HCT116 (cell line): ENCODE measurements around the gene GFAP. TPM values are rescaled to one million over a fixed set of nuclear protein-coding genes. Genes with fewer than 3 reads are reported as not detected.

Source experiments
- ATAC-seq: fragments of 200-7000 bp; cut with Tn5 transposase; 2 replicates; pipeline ENCODE4 v1.9.1; 2020; ENCODE audit warnings: mild to moderate bottlenecking, moderate library complexity
- BruUV-seq: library from RNA; stranded (reverse); fragments of 400-500 nt; replicated peaks from 2 replicates; lab custom pipeline; 2021; lab: Mats Ljungman, UMichigan
- CTCF ChIA-PET: fragments of 300-600 bp; sonication (Branson Sonifier 250); formaldehyde crosslinking; loops from one replicate; lab custom pipeline; 2021; ENCODE audit warnings: antibody characterized with exemption; lab: Charles Lee
- POLR2A ChIA-PET: fragments of 300-600, 350-600 bp; sonication (Branson Sonifier 250); formaldehyde crosslinking; loops from one replicate; lab custom pipeline; 2021; ENCODE audit warnings: antibody characterized with exemption; lab: Charles Lee
- RAD21 ChIA-PET, 2 experiments: fragments of 300-600 bp; sonication (Branson Sonifier 250); formaldehyde crosslinking; loops; one replicate each; lab custom pipeline; 2023; ENCODE audit warnings: low total read pairs in 2 of 2; ENCODE audit not compliant: uncharacterized antibody in 2 of 2, unreplicated experiment in 2 of 2, low non-redundant PET in 1 of 2; lab: Charles Lee
- DNase-seq: peaks from one replicate; pipeline ENCODE4 v3.0.0-alpha.2; 2010; ENCODE audit warnings: low read depth, low spot score
- H2AFZ ChIP-seq: fragments of 200-600 bp; shearing (Covaris generic), sonication (generic); 2 replicates; pipeline ENCODE4 v1.6.1; 2017; ENCODE audit warnings: low read depth, mixed run types, mixed read lengths, antibody characterized with exemption, low read length; ENCODE audit not compliant: poor library complexity, severe bottlenecking
- H3K27ac ChIP-seq: 2 replicates; pipeline ENCODE4 v1.5.1; 2012; ENCODE audit warnings: low read depth, low read length
- H3K27me3 ChIP-seq: fragments of 200-600 bp; sonication (generic); 2 replicates; pipeline ENCODE4 v1.6.1; 2016; ENCODE audit warnings: mixed run types, low read length, mixed read lengths; ENCODE audit not compliant: insufficient read depth
- H3K36me3 ChIP-seq, 2 experiments: fragments of 200-500 bp in 1 of 2; fragments of 200-600 bp in 1 of 2; sonication (Bioruptor generic) in 1 of 2; sonication (generic) in 1 of 2; 2 replicates each; pipeline versions ENCODE4 v1.5.1 to v1.6.1; 2014 to 2016; ENCODE audit warnings: low read length in 2 of 2, inconsistent platforms in 1 of 2, mixed read lengths in 1 of 2, mixed run types in 1 of 2; ENCODE audit not compliant: insufficient read depth in 2 of 2, control insufficient read depth in 1 of 2
- H3K4me1 ChIP-seq, 2 experiments: fragments of 200-600 bp in 1 of 2; sonication (generic) in 1 of 2; 2 replicates each; pipeline versions ENCODE4 v1.5.1 to v1.6.1; 2012 to 2017; ENCODE audit warnings: low read length in 2 of 2, inconsistent platforms in 1 of 2, mild to moderate bottlenecking in 1 of 2, mixed read lengths in 1 of 2, mixed run types in 1 of 2, moderate library complexity in 1 of 2; ENCODE audit not compliant: insufficient read depth in 2 of 2, control insufficient read depth in 1 of 2
- H3K4me2 ChIP-seq: fragments of 200-600 bp; sonication (generic); 2 replicates; pipeline ENCODE4 v1.6.1; 2017; ENCODE audit warnings: mixed run types, low read length, mixed read lengths
- H3K4me3 ChIP-seq, 2 experiments: fragments of 200-600 bp in 1 of 2; sonication (generic) in 1 of 2; replicated peaks in 1 of 2; 2 replicates each; pipeline ENCODE4 v1.5.1; 2011 to 2016; ENCODE audit warnings: low read length in 2 of 2, control low read depth in 1 of 2, low read depth in 1 of 2, mild to moderate bottlenecking in 1 of 2, mixed read lengths in 1 of 2, mixed run types in 1 of 2
- H3K79me2 ChIP-seq: fragments of 200-600 bp; sonication (generic); 2 replicates; pipeline ENCODE4 v1.6.1; 2017; ENCODE audit warnings: mild to moderate bottlenecking, mixed run types, low read length, moderate library complexity, mixed read lengths; ENCODE audit not compliant: insufficient read depth
- H3K9ac ChIP-seq: fragments of 200-600 bp; sonication (generic); 2 replicates; pipeline ENCODE4 v1.6.1; 2016; ENCODE audit warnings: low read length, mixed read lengths
- H3K9me2 ChIP-seq: fragments of 200-600 bp; sonication (generic), shearing (Covaris generic); 2 replicates; pipeline ENCODE4 v1.6.1; 2017; ENCODE audit warnings: mixed run types, mild to moderate bottlenecking, moderate library complexity; ENCODE audit not compliant: insufficient read depth
- H3K9me3 ChIP-seq, 2 experiments: fragments of 200-500 bp in 1 of 2; fragments of 200-600 bp in 1 of 2; sonication (Bioruptor generic) in 1 of 2; sonication (generic) in 1 of 2; 2 replicates each; pipeline ENCODE4 v1.6.1; 2014 to 2017; ENCODE audit warnings: low read length in 2 of 2, mixed read lengths in 2 of 2, inconsistent platforms in 1 of 2, low read depth in 1 of 2, mild to moderate bottlenecking in 1 of 2, mixed run types in 1 of 2, moderate library complexity in 1 of 2; ENCODE audit not compliant: control insufficient read depth in 1 of 2, insufficient read depth in 1 of 2
- H4K20me1 ChIP-seq: fragments of 200-600 bp; sonication (generic), shearing (Covaris generic); 2 replicates; pipeline ENCODE4 v1.6.1; 2017; ENCODE audit warnings: mixed run types, mild to moderate bottlenecking, moderate library complexity; ENCODE audit not compliant: insufficient read depth
- CEBPB ChIP-seq: IDR thresholded peaks from 2 replicates; pipeline ENCODE4 v1.6.1; 2012; ENCODE audit warnings: low read depth
- EGR1 ChIP-seq: IDR thresholded peaks from 2 replicates; pipeline ENCODE4 v1.6.1; 2012; ENCODE audit warnings: low read depth
- ELF1 ChIP-seq: IDR thresholded peaks from 2 replicates; pipeline ENCODE4 v1.6.1; 2012; ENCODE audit warnings: low read depth, borderline replicate concordance
- EZH2 ChIP-seq: fragments of 200-600 bp; sonication (generic); IDR thresholded peaks from 2 replicates; pipeline ENCODE4 v1.6.1; 2017; ENCODE audit warnings: antibody characterized with exemption, mixed run types
- POLR2A ChIP-seq: IDR thresholded peaks from 2 replicates; pipeline ENCODE4 v1.7.0; 2011; ENCODE audit warnings: borderline replicate concordance; ENCODE audit not compliant: insufficient read depth, insufficient read length; ENCODE audit errors: extremely low read depth
- POLR2AphosphoS5 ChIP-seq: IDR thresholded peaks from 2 replicates; pipeline ENCODE4 v1.6.1; 2011; ENCODE audit warnings: mild to moderate bottlenecking, low read depth, low read length, moderate library complexity
- RAD21 ChIP-seq: IDR thresholded peaks from 2 replicates; pipeline ENCODE4 v1.6.1; 2012; ENCODE audit warnings: low read depth, mild to moderate bottlenecking
- SIN3A ChIP-seq: IDR thresholded peaks from 2 replicates; pipeline ENCODE4 v1.6.1; 2012; ENCODE audit warnings: low read depth
- SP1 ChIP-seq: IDR thresholded peaks from 2 replicates; pipeline ENCODE4 v1.6.1; 2012; ENCODE audit warnings: low read depth
- SRF ChIP-seq: IDR thresholded peaks from 2 replicates; pipeline ENCODE4 v1.6.1; 2012; ENCODE audit warnings: low read depth
- TCF7L2 ChIP-seq: IDR thresholded peaks from 2 replicates; pipeline ENCODE4 v1.7.0; 2011; ENCODE audit warnings: borderline replicate concordance, inconsistent platforms; ENCODE audit not compliant: insufficient read depth, insufficient read length; ENCODE audit errors: extremely low read depth
- YY1 ChIP-seq: IDR thresholded peaks from 2 replicates; pipeline ENCODE4 v1.6.1; 2011; ENCODE audit warnings: low read length, low read depth, moderate library complexity, mild to moderate bottlenecking; ENCODE audit not compliant: insufficient replicate concordance; ENCODE audit errors: extremely low read depth
- ZFX ChIP-seq: fragments of 450-650 bp; IDR thresholded peaks from 2 replicates; pipeline ENCODE4 v1.6.1; 2017
- ZNF274 ChIP-seq: fragments of 200-500 bp; sonication (Bioruptor generic); IDR thresholded peaks from 2 replicates; pipeline ENCODE4 v1.6.1; 2014; ENCODE audit warnings: mild to moderate bottlenecking, low read depth, low read length, inconsistent platforms
- intact Hi-C: fragments of 100-400 bp; cut with micrococcal nuclease; formaldehyde crosslinking; loops from 2 replicates; pipeline ENCODE4 v1.10.0; 2022
- total RNA-seq: library from RNA; stranded (reverse); gene quantifications from one replicate; pipeline ENCODE4 v1.2.1, GENCODE V29; 2021; ENCODE audit not compliant: unreplicated experiment
- TF ChIP-seq, protein P1 (sequence below): IDR thresholded peaks from 2 replicates; pipeline ENCODE4 v1.6.1; 2012
- TF ChIP-seq, protein P2 (sequence below), 3 experiments: fragments of 200-600 bp in 1 of 3; sonication (generic) in 1 of 3; IDR thresholded peaks in 2 of 3; conservative IDR thresholded peaks in 1 of 3; 2 replicates each; pipeline ENCODE4 v1.5.1; 2012 to 2017; ENCODE audit warnings: low read depth in 2 of 3, low read length in 2 of 3, antibody characterized with exemption in 1 of 3, borderline replicate concordance in 1 of 3, control low read depth in 1 of 3, mild to moderate bottlenecking in 1 of 3, mixed read lengths in 1 of 3, mixed run types in 1 of 3, moderate library complexity in 1 of 3; ENCODE audit not compliant: insufficient read depth in 1 of 3
- TF ChIP-seq, protein P3 (sequence below): IDR thresholded peaks from 2 replicates; pipeline ENCODE4 v1.6.1; 2012
- TF ChIP-seq, protein P4 (sequence below): IDR thresholded peaks from 2 replicates; pipeline ENCODE4 v1.6.1; 2011; ENCODE audit warnings: mild to moderate bottlenecking, low read length, moderate library complexity; ENCODE audit not compliant: insufficient replicate concordance; ENCODE audit errors: extremely low read depth
- TF ChIP-seq, protein P5 (sequence below): IDR thresholded peaks from 2 replicates; pipeline ENCODE4 v1.6.1; 2012; ENCODE audit warnings: low read depth

Gene GFAP
- total RNA-seq, 1 experiment from 2014 or later: not detected

DNA sequence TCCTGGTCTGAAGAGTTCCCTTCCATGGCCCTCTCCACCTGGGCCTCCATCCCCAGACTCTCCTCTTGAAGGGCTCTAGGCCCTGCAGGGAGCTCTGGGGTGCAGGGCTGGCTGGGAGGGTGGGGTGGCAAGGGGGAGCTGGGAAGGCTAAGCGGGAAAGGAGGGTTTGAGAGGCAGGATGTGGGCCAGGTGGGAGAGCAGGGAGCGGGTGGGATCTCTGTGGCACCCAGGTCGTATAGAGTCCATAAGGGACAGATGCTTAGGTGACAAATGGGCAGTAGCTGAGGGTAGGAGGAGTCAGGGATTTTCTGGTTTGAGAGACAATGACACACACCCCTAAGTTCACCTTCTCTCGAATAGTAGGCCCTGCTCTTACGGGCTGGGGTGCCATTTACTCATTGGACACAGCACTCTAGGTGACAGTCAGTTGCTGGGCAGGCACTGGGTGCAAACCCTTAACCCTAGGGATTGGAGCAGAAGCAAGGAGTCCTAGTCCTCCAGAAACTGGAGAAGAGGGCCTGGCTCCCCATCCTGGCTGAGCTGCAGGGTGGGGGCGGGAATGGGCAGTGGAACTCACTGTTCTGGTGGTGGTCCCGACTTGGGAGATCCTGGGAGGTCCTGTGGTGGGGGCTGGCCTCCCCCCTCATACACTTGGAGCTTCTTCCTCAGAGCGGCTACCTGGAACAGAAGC is 16.9 kb upstream of the GFAP start:
- intact Hi-C loops: no loop called here
- Histone ChIP-seq H3K9me2 (no peaks in the 10 kb centered on the region), H3K79me2 (peaks cover 22% of the 10 kb centered on the region), H3K9me3 (no peaks in the 10 kb centered on the region), H4K20me1 (0 out of 2 replicates have a peak, but pooled peaks cover 4% of the 10 kb centered on the region), H2AFZ (no peak overlapping the region), H3K9ac (no peak overlapping the region), H3K36me3 (peaks cover 53 to 83% of the 10 kb centered on the region in 2 experiments), H3K27me3 (no peaks in the 10 kb centered on the region), H3K27ac (no peak overlapping the region), H3K4me2 (no peak overlapping the region)
- POLR2A ChIA-PET: no interaction called here
- BruUV-seq: no TSS peak
- CTCF ChIA-PET: interaction anchor here (0.9 kb wide), 1 partner anchor 12 kb away, joined by 3 read pairs; no protein-coding TSS in a partner anchor
- no peak for DNase-seq
- RAD21 ChIA-PET: no interaction called here
- ATAC-seq: no peak
- no peak for TF ChIP-seq ZFX
- TF ChIP-seq, protein P1, sequence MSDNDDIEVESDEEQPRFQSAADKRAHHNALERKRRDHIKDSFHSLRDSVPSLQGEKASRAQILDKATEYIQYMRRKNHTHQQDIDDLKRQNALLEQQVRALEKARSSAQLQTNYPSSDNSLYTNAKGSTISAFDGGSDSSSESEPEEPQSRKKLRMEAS: no peak
- no peak for TF ChIP-seq YY1
- TF ChIP-seq SP1: no peak
- no peak for TF ChIP-seq RAD21
- TF ChIP-seq, protein P2, sequence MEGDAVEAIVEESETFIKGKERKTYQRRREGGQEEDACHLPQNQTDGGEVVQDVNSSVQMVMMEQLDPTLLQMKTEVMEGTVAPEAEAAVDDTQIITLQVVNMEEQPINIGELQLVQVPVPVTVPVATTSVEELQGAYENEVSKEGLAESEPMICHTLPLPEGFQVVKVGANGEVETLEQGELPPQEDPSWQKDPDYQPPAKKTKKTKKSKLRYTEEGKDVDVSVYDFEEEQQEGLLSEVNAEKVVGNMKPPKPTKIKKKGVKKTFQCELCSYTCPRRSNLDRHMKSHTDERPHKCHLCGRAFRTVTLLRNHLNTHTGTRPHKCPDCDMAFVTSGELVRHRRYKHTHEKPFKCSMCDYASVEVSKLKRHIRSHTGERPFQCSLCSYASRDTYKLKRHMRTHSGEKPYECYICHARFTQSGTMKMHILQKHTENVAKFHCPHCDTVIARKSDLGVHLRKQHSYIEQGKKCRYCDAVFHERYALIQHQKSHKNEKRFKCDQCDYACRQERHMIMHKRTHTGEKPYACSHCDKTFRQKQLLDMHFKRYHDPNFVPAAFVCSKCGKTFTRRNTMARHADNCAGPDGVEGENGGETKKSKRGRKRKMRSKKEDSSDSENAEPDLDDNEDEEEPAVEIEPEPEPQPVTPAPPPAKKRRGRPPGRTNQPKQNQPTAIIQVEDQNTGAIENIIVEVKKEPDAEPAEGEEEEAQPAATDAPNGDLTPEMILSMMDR (IDR thresholded peaks at IDR 0.05 in 2 of 3, conservative IDR thresholded peaks at IDR 0.05 in 1 of 3; ENCODE audit: borderline replicate concordance in 1 of 3, insufficient read depth in 1 of 3, low read depth in 2 of 3, low read length in 2 of 3): no peak
- TF ChIP-seq CEBPB: no peak
- TF ChIP-seq, protein P3, sequence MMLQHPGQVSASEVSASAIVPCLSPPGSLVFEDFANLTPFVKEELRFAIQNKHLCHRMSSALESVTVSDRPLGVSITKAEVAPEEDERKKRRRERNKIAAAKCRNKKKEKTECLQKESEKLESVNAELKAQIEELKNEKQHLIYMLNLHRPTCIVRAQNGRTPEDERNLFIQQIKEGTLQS: no peak
- TF ChIP-seq TCF7L2: no peak
- TF ChIP-seq ZNF274: no peak
- TF ChIP-seq, protein P4, sequence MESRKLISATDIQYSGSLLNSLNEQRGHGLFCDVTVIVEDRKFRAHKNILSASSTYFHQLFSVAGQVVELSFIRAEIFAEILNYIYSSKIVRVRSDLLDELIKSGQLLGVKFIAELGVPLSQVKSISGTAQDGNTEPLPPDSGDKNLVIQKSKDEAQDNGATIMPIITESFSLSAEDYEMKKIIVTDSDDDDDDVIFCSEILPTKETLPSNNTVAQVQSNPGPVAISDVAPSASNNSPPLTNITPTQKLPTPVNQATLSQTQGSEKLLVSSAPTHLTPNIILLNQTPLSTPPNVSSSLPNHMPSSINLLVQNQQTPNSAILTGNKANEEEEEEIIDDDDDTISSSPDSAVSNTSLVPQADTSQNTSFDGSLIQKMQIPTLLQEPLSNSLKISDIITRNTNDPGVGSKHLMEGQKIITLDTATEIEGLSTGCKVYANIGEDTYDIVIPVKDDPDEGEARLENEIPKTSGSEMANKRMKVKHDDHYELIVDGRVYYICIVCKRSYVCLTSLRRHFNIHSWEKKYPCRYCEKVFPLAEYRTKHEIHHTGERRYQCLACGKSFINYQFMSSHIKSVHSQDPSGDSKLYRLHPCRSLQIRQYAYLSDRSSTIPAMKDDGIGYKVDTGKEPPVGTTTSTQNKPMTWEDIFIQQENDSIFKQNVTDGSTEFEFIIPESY: no peak
- TF ChIP-seq EZH2: no peak
- no peak for TF ChIP-seq POLR2AphosphoS5
- no peak for TF ChIP-seq POLR2A
- TF ChIP-seq ELF1: no peak
- TF ChIP-seq EGR1: no peak
- no peak for TF ChIP-seq SIN3A
- TF ChIP-seq, protein P5, sequence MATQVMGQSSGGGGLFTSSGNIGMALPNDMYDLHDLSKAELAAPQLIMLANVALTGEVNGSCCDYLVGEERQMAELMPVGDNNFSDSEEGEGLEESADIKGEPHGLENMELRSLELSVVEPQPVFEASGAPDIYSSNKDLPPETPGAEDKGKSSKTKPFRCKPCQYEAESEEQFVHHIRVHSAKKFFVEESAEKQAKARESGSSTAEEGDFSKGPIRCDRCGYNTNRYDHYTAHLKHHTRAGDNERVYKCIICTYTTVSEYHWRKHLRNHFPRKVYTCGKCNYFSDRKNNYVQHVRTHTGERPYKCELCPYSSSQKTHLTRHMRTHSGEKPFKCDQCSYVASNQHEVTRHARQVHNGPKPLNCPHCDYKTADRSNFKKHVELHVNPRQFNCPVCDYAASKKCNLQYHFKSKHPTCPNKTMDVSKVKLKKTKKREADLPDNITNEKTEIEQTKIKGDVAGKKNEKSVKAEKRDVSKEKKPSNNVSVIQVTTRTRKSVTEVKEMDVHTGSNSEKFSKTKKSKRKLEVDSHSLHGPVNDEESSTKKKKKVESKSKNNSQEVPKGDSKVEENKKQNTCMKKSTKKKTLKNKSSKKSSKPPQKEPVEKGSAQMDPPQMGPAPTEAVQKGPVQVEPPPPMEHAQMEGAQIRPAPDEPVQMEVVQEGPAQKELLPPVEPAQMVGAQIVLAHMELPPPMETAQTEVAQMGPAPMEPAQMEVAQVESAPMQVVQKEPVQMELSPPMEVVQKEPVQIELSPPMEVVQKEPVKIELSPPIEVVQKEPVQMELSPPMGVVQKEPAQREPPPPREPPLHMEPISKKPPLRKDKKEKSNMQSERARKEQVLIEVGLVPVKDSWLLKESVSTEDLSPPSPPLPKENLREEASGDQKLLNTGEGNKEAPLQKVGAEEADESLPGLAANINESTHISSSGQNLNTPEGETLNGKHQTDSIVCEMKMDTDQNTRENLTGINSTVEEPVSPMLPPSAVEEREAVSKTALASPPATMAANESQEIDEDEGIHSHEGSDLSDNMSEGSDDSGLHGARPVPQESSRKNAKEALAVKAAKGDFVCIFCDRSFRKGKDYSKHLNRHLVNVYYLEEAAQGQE: no peak
- TF ChIP-seq SRF: no peak
- TF ChIP-seq, all 23 proteins: peak for 0
- no peak overlapping the region for H3K4me3 ChIP-seq
- H3K4me1 ChIP-seq: no peaks in the 10 kb centered on the region
